A549 (cell line): ENCODE measurements around the gene DSPP. TPM values are rescaled to one million over a fixed set of nuclear protein-coding genes. Genes with fewer than 3 reads are reported as not detected.

ENCODE experiments used
- ATAC-seq, 2 experiments: fragments of 200-7000 bp in 1 of 2; fragments of >200 bp in 1 of 2; cut with Nextera tagmentation in 1 of 2; cut with Tn5 transposase in 1 of 2; 3 replicates each; pipeline versions ENCODE4 v1.8.0 to v1.9.1; 2018 to 2020; ENCODE audit warnings: mild to moderate bottlenecking in 1 of 2, moderate library complexity in 1 of 2
- CTCF ChIA-PET: fragments of 300-600 bp; sonication (Branson Sonifier 250); formaldehyde crosslinking; extraction: SDS; loops from one replicate; lab custom pipeline; 2021; ENCODE audit warnings: antibody characterized with exemption, inconsistent platforms; lab: Yijun Ruan, JAX
- POLR2A ChIA-PET: fragments of 350-600 bp; formaldehyde crosslinking; extraction: SDS; loops from one replicate; lab custom pipeline; 2021; ENCODE audit warnings: antibody characterized with exemption, inconsistent platforms; lab: Yijun Ruan, JAX
- DNase-seq, 2 experiments: peaks; one replicate each; pipeline versions ENCODE4 v3.0.0 to v3.0.0-alpha.2; 2011 to 2016; ENCODE audit warnings: low read depth in 1 of 2, low spot score in 1 of 2
- FAIRE-seq: peaks from 2 replicates; lab custom pipeline; 2011; peaks lifted over from hg19 to GRCh38; lab: Jason Lieb, UNC
- H3K27ac ChIP-seq, 2 experiments: fragments of >200 bp; sonication (Bioruptor Twin); formaldehyde crosslinking; 3 replicates each; pipeline ENCODE4 v1.5.1; 2016 to 2017
- H3K4me1 ChIP-seq: fragments of >200 bp; sonication (Bioruptor Twin); formaldehyde crosslinking; 3 replicates; pipeline ENCODE4 v1.6.1; 2016
- H3K4me2 ChIP-seq: fragments of >200 bp; sonication (Bioruptor Twin); formaldehyde crosslinking; 3 replicates; pipeline ENCODE4 v1.6.1; 2016
- H3K4me3 ChIP-seq: fragments of >200 bp; sonication (Bioruptor Twin); formaldehyde crosslinking; 3 replicates; pipeline ENCODE4 v1.5.1; 2016
- H3K9me3 ChIP-seq: fragments of >200 bp; sonication (Bioruptor Twin); formaldehyde crosslinking; 3 replicates; pipeline ENCODE4 v1.6.1; 2016
- CBX2 ChIP-seq: fragments of 200-600 bp; sonication (generic); IDR thresholded peaks from 2 replicates; pipeline ENCODE4 v1.6.1; 2016; ENCODE audit warnings: low read depth, mild to moderate bottlenecking, borderline replicate concordance
- EHF ChIP-seq: fragments of 250-450 bp; sonication (Bioruptor Pico); IDR thresholded peaks from 2 replicates; pipeline ENCODE4 v1.5.0; 2020; ENCODE audit warnings: mild to moderate bottlenecking
- FOSL2 ChIP-seq, 2 experiments: fragments of 450-650 bp in 1 of 2; fragments of >200 bp in 1 of 2; sonication (Bioruptor Twin) in 1 of 2; formaldehyde crosslinking; IDR thresholded peaks; 2 replicates each; pipeline versions ENCODE4 v1.5.0 to v1.6.1; 2016 to 2020; ENCODE audit warnings: mild to moderate bottlenecking in 1 of 2, moderate library complexity in 1 of 2
- FOXS1 ChIP-seq: fragments of 250-450 bp; sonication (Bioruptor Pico); IDR thresholded peaks from 2 replicates; pipeline ENCODE4 v1.5.0; 2020; ENCODE audit warnings: mild to moderate bottlenecking, moderate library complexity
- GATA3 ChIP-seq: IDR thresholded peaks from 2 replicates; pipeline ENCODE4 v1.6.1; 2012; ENCODE audit warnings: borderline replicate concordance
- HEYL ChIP-seq: fragments of 250-450 bp; sonication (Bioruptor Pico); IDR thresholded peaks from 2 replicates; pipeline ENCODE4 v1.8.0; 2021; ENCODE audit warnings: mild to moderate bottlenecking, moderate library complexity
- HMGXB4 ChIP-seq: fragments of 250-450 bp; sonication (Bioruptor Pico); IDR thresholded peaks from 2 replicates; pipeline ENCODE4 v1.5.0; 2021; ENCODE audit warnings: mild to moderate bottlenecking, moderate library complexity, borderline replicate concordance
- JUNB ChIP-seq: fragments of >200 bp; sonication (Bioruptor Twin); formaldehyde crosslinking; IDR thresholded peaks from 2 replicates; pipeline ENCODE4 v1.6.1; 2016
- MAZ ChIP-seq: fragments of 150-350 bp; IDR thresholded peaks from 2 replicates; pipeline ENCODE4 v1.6.1; 2014; ENCODE audit warnings: antibody characterized with exemption, low read depth, low read length, borderline replicate concordance
- POLR2A ChIP-seq: IDR thresholded peaks from 2 replicates; pipeline ENCODE4 v1.6.1; 2012; ENCODE audit warnings: mild to moderate bottlenecking, low read length
- RFX5 ChIP-seq: fragments of 450-650 bp; IDR thresholded peaks from 2 replicates; pipeline ENCODE4 v1.7.1; 2014; ENCODE audit warnings: antibody characterized with exemption, mild to moderate bottlenecking, moderate library complexity
- SMC3 ChIP-seq: fragments of >200 bp; sonication (Bioruptor Twin); formaldehyde crosslinking; IDR thresholded peaks from 3 replicates; pipeline ENCODE4 v1.6.1; 2018; ENCODE audit warnings: inconsistent platforms
- TFCP2L1 ChIP-seq: fragments of 250-450 bp; sonication (Bioruptor Pico); IDR thresholded peaks from 2 replicates; pipeline ENCODE4 v1.5.0; 2021; ENCODE audit warnings: mild to moderate bottlenecking
- ZC3H11A ChIP-seq: fragments of 450-650 bp; IDR thresholded peaks from 2 replicates; pipeline ENCODE4 v1.6.1; 2014; ENCODE audit warnings: antibody characterized with exemption, mild to moderate bottlenecking
- ZFP36 ChIP-seq: fragments of 450-650 bp; IDR thresholded peaks from 2 replicates; pipeline ENCODE4 v1.6.1; 2014; ENCODE audit warnings: borderline replicate concordance; ENCODE audit not compliant: partially characterized antibody
- ZNF302 ChIP-seq: fragments of 250-450 bp; sonication (Bioruptor Pico); IDR thresholded peaks from 2 replicates; pipeline ENCODE4 v1.9.0; 2021; ENCODE audit warnings: inconsistent platforms, mild to moderate bottlenecking, moderate library complexity
- WGBS: methylation state at CpG from one replicate; pipeline ENCODE4 v1.1.6; 2017; ENCODE audit errors: missing lambda C conversion rate; 5-methylcytosine and 5-hydroxymethylcytosine counted together
- polyA plus RNA-seq, 4 experiments: library from polyadenylated mRNA; depleted of rRNA in 3 of 4; stranded (reverse); fragments of >200 nt; fragmentation: RNase III in 1 of 4; extraction: RNeasy Plus Mini Kit Qiagen cat#74134 plus additional on column Dnase treatment in 1 of 4; gene quantifications; 2 replicates in 3 of 4; 3 replicates in 1 of 4; pipeline ENCODE4 v1.2.3, GENCODE V29; 2011 to 2017

Gene DSPP
- polyA plus RNA-seq, 2 of the 4 experiments (the other 2 are of a cell fraction), result not detected

DNA sequence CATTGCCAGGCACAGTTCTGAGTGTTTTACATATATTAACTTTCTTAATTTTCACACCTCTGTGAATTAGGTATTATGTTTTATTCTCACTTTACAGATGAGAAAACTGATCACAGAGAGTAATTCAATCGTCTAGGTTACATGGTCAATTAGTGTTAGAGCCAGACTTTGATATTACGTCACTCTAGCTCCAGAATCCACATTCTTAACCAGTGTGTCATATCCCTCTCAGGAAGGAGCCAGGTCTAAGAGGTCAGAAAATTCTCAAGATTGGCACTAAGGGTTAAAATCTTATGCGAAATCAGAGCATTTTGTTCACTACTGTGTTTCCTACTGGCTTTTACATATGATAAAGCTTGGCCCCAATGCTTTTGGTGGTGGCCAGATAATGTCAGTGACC is 49.2 kb downstream of the DSPP start:
- peak; percentile 10 to 52 for DNase-seq
- H3K9me3 ChIP-seq, result no peaks in the 10 kb centered on the region
- H3K4me2 ChIP-seq, result peak overlapping the region; percentile 69
- FAIRE-seq, result no peak
- WGBS, result 0% methylated on average over 3 of the region's 3 CpGs
- TF ChIP-seq JUNB, result peak; percentile 13; the same call in 1 of the 2 replicates
- no peak for TF ChIP-seq HMGXB4 (CRISPR knock-in tag)
- no peak for TF ChIP-seq FOSL2 (IDR thresholded peaks at IDR 0.05)
- 0 out of 2 replicates have a peak, but pooled peaks have one; percentile 37 for TF ChIP-seq FOSL2 (CRISPR knock-in tag; IDR thresholded peaks at IDR 0.05)
- no peak for TF ChIP-seq CBX2
- TF ChIP-seq FOXS1 (CRISPR knock-in tag), result no peak
- H3K27ac ChIP-seq, result peak overlapping the region; percentile 55 to 80
- 0 out of 3 replicates have a peak overlapping the region, but pooled peaks have one; percentile 3 for H3K4me3 ChIP-seq
- ATAC-seq, result peak in 1 of 2 experiments; percentile 70; a peak in 4 of 6 replicates
- ChIA-PET CTCF (interaction anchor here (1.0 to 1.5 kb wide), 2 partner anchors 22 to 182 kb away, joined by 3 read pairs; no protein-coding TSS in a partner anchor), POLR2A (no interaction called here)
- peaks cover 33% of the 10 kb centered on the region for H3K4me1 ChIP-seq

DNA sequence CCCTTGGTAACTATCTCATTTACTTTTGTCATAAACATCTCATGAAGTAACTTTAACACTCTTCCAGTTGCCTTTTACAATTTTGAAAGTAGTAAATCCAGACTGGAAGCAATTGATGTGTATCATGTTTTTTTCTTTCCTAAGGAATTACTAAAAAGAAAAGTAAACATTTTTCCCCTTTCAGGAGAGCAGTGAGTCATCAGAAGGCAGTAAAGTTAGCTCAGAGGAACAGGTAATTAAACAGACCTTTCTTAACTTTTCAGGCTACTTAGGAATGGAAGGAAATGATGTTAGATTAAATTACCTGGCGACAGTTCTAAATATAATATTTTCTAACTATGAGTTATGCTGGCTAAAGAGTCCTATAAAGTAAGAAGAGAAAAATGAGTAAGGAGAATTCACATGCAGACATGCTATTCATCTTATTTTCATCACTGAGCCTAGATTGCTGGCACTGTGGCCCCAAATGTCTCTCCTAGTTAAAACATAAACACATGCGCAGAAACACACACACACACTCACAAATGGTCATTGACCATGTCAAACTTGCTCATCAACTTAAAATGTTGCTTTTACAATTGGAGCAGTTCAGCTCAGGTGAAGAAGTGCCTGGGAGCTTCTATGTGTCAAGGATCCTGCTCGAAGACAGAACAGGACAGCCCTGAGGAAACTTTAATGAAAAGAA is 51.1 kb downstream of the DSPP start:
- peak overlapping the region; percentile 69 for H3K4me2 ChIP-seq
- peak in 1 of 2 experiments; percentile 25; a peak in 1 of 6 replicates for ATAC-seq
- FAIRE-seq, result no peak

DNA sequence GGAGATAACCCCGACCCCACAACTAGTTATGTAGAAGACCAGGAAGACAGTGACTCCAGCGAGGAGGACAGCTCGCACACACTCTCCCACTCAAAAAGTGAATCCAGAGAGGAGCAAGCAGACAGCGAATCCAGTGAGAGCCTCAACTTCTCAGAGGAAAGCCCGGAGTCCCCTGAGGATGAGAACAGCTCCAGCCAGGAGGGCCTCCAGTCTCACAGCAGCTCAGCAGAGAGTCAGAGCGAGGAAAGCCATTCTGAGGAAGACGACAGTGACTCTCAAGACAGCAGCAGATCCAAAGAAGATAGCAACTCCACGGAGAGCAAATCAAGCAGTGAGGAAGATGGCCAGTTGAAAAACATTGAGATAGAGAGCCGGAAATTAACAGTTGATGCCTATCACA is 54.5 kb downstream of the DSPP start:
- Histone ChIP-seq H3K4me1 (peaks cover 23% of the 10 kb centered on the region), H3K4me3 (no peak overlapping the region), H3K9me3 (no peaks in the 10 kb centered on the region), H3K27ac (no peak overlapping the region), H3K4me2 (no peak overlapping the region)
- ChIA-PET CTCF (no interaction called here), POLR2A (no interaction called here)
- 63% methylated on average over 9 of the region's 9 CpGs for WGBS
- no peak for ATAC-seq
- no peak for DNase-seq
- no peak for FAIRE-seq
- TF ChIP-seq GATA3, result no peak
- TF ChIP-seq TFCP2L1 (CRISPR knock-in tag), result no peak
- no peak for TF ChIP-seq SMC3
- TF ChIP-seq ZFP36, result no peak
- no peak for TF ChIP-seq CBX2
- TF ChIP-seq EHF (CRISPR knock-in tag), result no peak
- no peak for TF ChIP-seq HEYL
- TF ChIP-seq RFX5, result no peak
- TF ChIP-seq MAZ, result no peak
- TF ChIP-seq, all 56 proteins: peak for 0

More for the DNA sequence above, 51.1 kb downstream of the DSPP start:
- CTCF ChIA-PET, result interaction anchor here (0.5 kb wide), 1 partner anchor 194 kb away, joined by 3 read pairs; no protein-coding TSS in a partner anchor
- no peak overlapping the region for H3K4me3 ChIP-seq
- H3K9me3 ChIP-seq, result no peaks in the 10 kb centered on the region
- peak; percentile 3 to 7 for DNase-seq
- TF ChIP-seq GATA3 (no peak), FOSL2 (IDR thresholded peaks at IDR 0.05) (0 out of 2 replicates have a peak, but pooled peaks have one; percentile 18), FOSL2 (CRISPR knock-in tag; IDR thresholded peaks at IDR 0.05) (peak; percentile 47), ZNF302 (CRISPR knock-in tag) (no peak), POLR2A (no peak), ZC3H11A (no peak), JUNB (0 out of 2 replicates have a peak, but pooled peaks have one; percentile 39)
- 26% methylated on average over 3 of the region's 3 CpGs for WGBS
- POLR2A ChIA-PET, result no interaction called here
- peaks cover 33% of the 10 kb centered on the region for H3K4me1 ChIP-seq
- peak overlapping the region; percentile 39 to 52 for H3K27ac ChIP-seq

Other genes starting within 250 kb of the DSPP start
- 85.2 and 113 TPM in 2 replicates for gene HSD17B11, start 217.3 kb upstream of the DSPP start, polyA plus RNA-seq (2011; rRNA removed)
- gene HSD17B11, start 217.3 kb upstream of the DSPP start, polyA plus RNA-seq (2017; fragmentation: RNase III; extraction: RNeasy Plus Mini Kit Qiagen cat#74134 plus additional on column Dnase treatment), result 42.3 to 53.4 TPM (median 51.5 TPM) in 3 replicates
- gene NUDT9, start 186.0 kb upstream of the DSPP start, polyA plus RNA-seq (2011; rRNA removed), result 29.9 and 44.0 TPM in 2 replicates
- 35.8 to 37.3 TPM (median 36.7 TPM) in 3 replicates for gene NUDT9, start 186.0 kb upstream of the DSPP start, polyA plus RNA-seq (2017; fragmentation: RNase III; extraction: RNeasy Plus Mini Kit Qiagen cat#74134 plus additional on column Dnase treatment)
- not detected in 2 replicates for gene SPARCL1, start 79.2 kb upstream of the DSPP start, polyA plus RNA-seq (2011; rRNA removed)
- gene SPARCL1, start 79.2 kb upstream of the DSPP start, polyA plus RNA-seq (2017; fragmentation: RNase III; extraction: RNeasy Plus Mini Kit Qiagen cat#74134 plus additional on column Dnase treatment), result not detected in 3 replicates
- gene DMP1, start 41.8 kb downstream of the DSPP start, polyA plus RNA-seq (2011; rRNA removed), result not detected in 2 replicates
- not detected in 3 replicates for gene DMP1, start 41.8 kb downstream of the DSPP start, polyA plus RNA-seq (2017; fragmentation: RNase III; extraction: RNeasy Plus Mini Kit Qiagen cat#74134 plus additional on column Dnase treatment)
- not detected in 2 replicates for gene IBSP, start 191.0 kb downstream of the DSPP start, polyA plus RNA-seq (2011; rRNA removed)
- gene IBSP, start 191.0 kb downstream of the DSPP start, polyA plus RNA-seq (2017; fragmentation: RNase III; extraction: RNeasy Plus Mini Kit Qiagen cat#74134 plus additional on column Dnase treatment), result not detected in 3 replicates
- not detected in 2 replicates for gene MEPE, start 224.4 kb downstream of the DSPP start, polyA plus RNA-seq (2011; rRNA removed)
- not detected in 3 replicates for gene MEPE, start 224.4 kb downstream of the DSPP start, polyA plus RNA-seq (2017; fragmentation: RNase III; extraction: RNeasy Plus Mini Kit Qiagen cat#74134 plus additional on column Dnase treatment)